Retinal pigment epithelial cell (primary cell): Measurements from ENCODE around the gene RLN3.

Experiments
- DNase-seq: peaks from one replicate; pipeline ENCODE4 v3.0.0-alpha.2; 2010; ENCODE audit warnings: low read depth
- H3K4me3 ChIP-seq: 2 replicates; pipeline ENCODE4 v1.5.1; 2011; ENCODE audit warnings: mild to moderate bottlenecking, low read length, control low read depth, moderate library complexity
- TF ChIP-seq, protein P1 (sequence below): conservative IDR thresholded peaks from 2 replicates; pipeline ENCODE4 v1.5.1; 2011; ENCODE audit warnings: low read depth, low read length, control low read depth, inconsistent platforms

RLN3 gene, protein sequence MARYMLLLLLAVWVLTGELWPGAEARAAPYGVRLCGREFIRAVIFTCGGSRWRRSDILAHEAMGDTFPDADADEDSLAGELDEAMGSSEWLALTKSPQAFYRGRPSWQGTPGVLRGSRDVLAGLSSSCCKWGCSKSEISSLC

GRCh38 chr19:14027856-14028450 is at the start of gene RLN3:
TSS of gene RLN3 (plus strand) at chr19:14028148. CDS start at chr19:14028205, 57 bp downstream.
- TF ChIP-seq, protein P1, sequence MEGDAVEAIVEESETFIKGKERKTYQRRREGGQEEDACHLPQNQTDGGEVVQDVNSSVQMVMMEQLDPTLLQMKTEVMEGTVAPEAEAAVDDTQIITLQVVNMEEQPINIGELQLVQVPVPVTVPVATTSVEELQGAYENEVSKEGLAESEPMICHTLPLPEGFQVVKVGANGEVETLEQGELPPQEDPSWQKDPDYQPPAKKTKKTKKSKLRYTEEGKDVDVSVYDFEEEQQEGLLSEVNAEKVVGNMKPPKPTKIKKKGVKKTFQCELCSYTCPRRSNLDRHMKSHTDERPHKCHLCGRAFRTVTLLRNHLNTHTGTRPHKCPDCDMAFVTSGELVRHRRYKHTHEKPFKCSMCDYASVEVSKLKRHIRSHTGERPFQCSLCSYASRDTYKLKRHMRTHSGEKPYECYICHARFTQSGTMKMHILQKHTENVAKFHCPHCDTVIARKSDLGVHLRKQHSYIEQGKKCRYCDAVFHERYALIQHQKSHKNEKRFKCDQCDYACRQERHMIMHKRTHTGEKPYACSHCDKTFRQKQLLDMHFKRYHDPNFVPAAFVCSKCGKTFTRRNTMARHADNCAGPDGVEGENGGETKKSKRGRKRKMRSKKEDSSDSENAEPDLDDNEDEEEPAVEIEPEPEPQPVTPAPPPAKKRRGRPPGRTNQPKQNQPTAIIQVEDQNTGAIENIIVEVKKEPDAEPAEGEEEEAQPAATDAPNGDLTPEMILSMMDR = no peak
- no peak within 1 kb of the TSS for H3K4me3 ChIP-seq
- DNase-seq = no peak

DNA sequence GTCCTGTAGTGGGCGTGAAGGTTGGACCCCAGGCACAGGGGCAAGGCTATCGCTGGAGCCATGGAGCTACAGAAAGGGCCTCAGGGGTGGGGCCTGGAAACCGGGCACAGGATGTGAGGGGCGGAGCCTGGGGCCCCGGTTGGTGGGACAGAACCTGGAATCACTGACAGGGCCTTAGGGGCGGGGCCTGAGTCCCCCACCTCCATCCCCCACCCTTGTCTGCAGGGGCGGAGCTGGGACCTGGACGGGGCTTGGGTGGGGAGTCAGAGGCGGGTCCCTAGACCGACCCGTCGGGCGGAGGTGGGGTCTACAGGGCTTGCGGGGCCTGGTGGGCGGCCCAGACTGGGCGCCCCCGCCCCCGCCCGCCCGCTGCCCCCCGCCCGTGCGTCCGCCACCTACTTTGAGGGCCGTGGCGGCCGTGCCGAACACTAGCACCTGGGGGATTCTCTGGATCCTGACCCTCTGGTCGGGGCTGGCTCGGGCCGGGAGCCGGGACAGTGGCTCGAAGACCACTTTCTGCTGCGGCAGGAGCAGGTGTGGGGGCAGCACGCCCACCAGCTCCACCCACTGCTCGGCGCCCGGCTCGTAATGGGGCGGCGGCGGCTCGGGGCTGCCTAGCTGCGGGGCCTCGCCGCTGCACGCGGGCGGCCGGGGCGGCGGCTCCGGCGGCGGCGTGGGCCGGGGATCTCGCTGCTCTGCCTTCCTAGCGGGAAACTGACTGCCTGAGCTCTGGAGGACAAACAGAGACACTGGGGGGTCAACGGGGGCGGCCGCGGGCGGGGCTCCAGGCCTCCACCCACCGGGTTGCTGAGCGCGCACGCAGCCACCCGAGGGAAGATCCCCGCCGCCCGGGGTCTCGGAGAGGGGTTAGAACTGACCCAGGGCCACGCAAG is 49.4 kb upstream of the RLN3 start:
- peak overlapping the region; percentile 46 for H3K4me3 ChIP-seq
- DNase-seq = peak; percentile 33
- TF ChIP-seq, protein P1 = no peak

GRCh38 chr19:13979244-13979615 is 48.7 kb upstream of the RLN3 start:
- TF ChIP-seq, protein P1 = no peak
- no peak for DNase-seq
- H3K4me3 ChIP-seq = peak overlapping the region; percentile 34

DNA sequence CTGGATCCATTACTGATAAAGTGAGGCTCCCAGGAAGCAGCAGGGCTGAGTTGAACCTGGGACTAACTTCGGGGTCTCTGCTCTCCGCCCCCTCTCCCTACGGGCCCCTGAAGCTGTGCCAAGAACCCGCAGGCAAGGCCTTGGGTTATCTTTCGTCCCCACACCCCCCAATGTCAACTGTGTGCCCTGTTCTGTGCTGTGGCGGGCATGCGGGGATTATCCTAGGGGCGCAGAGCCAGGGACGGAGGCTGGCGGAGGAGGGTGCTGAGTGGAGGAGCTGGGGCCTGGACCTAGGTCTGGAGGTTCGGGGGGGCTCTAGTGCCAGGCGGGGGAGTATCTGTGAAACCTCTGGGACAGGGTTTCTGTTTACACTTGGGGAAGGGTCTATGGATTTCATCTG is 48.3 kb upstream of the RLN3 start:
- H3K4me3 ChIP-seq = no peak overlapping the region
- no peak for DNase-seq
- TF ChIP-seq, protein P1 = no peak

DNA sequence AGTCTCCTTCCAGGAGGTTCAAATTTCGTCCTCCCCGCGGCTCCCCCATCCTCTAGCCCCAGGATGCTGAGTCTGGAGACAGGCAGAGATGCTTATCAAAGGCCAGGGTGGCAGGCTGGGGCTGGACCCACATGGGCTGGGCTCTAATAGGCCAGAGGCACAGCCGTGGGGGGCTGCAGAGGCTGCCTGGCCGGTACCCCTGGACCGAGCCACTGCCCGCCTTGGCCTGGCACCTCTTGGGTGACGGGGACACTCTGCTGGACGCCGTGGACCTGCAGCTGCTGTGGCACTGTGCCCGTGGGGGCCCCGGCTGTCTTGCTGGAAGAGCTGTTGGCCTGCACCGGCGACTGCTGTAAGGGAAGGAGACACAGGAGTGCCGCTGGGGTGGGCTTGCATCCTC is 47.6 kb upstream of the RLN3 start:
- DNase-seq = no peak
- TF ChIP-seq, protein P1 = no peak
- no peak overlapping the region for H3K4me3 ChIP-seq

DNA sequence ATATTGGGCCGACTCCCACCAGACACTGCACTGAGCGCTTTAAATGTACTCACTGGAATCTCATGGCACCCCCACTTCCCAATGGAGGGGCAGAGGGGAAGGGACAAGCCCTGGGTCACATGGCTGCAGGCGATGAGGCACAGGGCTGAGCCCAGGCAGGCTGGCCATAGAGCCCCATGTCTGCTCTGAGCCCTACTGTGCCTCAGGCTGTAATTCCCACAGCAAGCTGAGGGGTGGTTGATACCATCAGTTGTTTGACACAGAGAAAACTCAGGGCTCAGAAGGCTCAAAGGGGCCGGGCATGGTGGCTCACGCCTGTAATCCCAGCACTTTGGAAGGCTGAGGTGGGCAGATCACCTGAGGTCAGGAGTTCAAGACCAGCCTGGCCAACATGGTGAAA is 46.9 kb upstream of the RLN3 start:
- TF ChIP-seq, protein P1 = no peak
- H3K4me3 ChIP-seq = no peak overlapping the region
- no peak for DNase-seq

DNA sequence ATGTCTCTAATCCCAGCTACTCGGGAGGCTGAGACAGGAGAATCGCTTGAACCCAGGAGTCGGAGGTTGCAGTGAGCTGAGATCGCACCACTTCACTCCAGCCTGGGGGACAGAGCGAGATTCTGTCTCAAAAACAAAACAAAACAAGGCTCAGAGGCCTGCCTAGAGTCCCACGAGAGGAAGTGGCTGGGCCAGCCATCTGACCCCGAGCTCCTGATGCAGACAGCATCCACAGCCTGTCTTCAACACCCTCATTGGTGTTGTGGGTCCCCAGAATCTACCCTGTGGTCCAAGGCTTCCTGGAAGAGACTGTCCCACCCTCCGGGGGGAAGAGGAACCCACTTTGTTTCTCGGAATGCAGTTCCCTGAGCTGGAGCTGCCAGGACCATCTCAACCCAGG is 46.5 kb upstream of the RLN3 start:
- TF ChIP-seq, protein P1 = no peak
- H3K4me3 ChIP-seq = no peak overlapping the region
- no peak for DNase-seq
